Measurements from ENCODE around the gene KRTAP4-5.
"Not testable (repeated sequence)": the region's sequence is repeated elsewhere in the genome, so short reads cannot be mapped to it uniquely, and the experiment has no call there.

- TF ChIP-seq CTCF, POLR2A (IDR thresholded peaks at IDR 0.05): not testable (repeated sequence)
Observed at GRCh38 chr17:41108728-41109386, 40.8 kb downstream of the KRTAP4-5 start.
